IMR-90 (cell line): Measurements from ENCODE around the gene ATP6V0E2. TPM values are rescaled to one million over a fixed set of nuclear protein-coding genes. Genes with fewer than 3 reads are reported as not detected.

Experiments used
- ATAC-seq: fragments of 200-7000 bp; cut with Tn5 transposase; 2 replicates; pipeline ENCODE4 v1.9.1; 2020; ENCODE audit warnings: low read depth, mild to moderate bottlenecking, moderate library complexity
- BruUV-seq: library from RNA; stranded (reverse); fragments of 400-500 nt; replicated peaks from 2 replicates; lab custom pipeline; 2021; lab: Mats Ljungman, UMichigan
- CTCF ChIA-PET: fragments of 300-600 bp; formaldehyde crosslinking; extraction: SDS; loops from one replicate; lab custom pipeline; 2021; ENCODE audit warnings: antibody characterized with exemption; lab: Yijun Ruan, JAX
- POLR2A ChIA-PET: fragments of 300-600 bp; sonication (Branson Sonifier 250); formaldehyde crosslinking; loops from one replicate; lab custom pipeline; 2022; ENCODE audit warnings: antibody characterized with exemption; ENCODE audit not compliant: unreplicated experiment; lab: Charles Lee
- DNase-seq: peaks from one replicate; pipeline ENCODE4 v3.0.0; 2013
- H2AFZ ChIP-seq: replicated peaks from 2 replicates; pipeline ENCODE3; 2013; ENCODE audit warnings: low read length, mild to moderate bottlenecking; ENCODE audit not compliant: poor library complexity
- H2AK5ac ChIP-seq: 2 replicates; pipeline ENCODE4 v1.6.1; 2013; ENCODE audit warnings: low read depth, low read length, inconsistent platforms
- H2AK9ac ChIP-seq: replicated peaks from 2 replicates; pipeline ENCODE3; 2013; ENCODE audit warnings: mild to moderate bottlenecking, low read depth, low read length, moderate library complexity; ENCODE audit not compliant: poor library complexity
- H2BK120ac ChIP-seq: 2 replicates; pipeline ENCODE4 v1.6.1; 2013; ENCODE audit warnings: low read depth, low read length, inconsistent platforms
- H2BK15ac ChIP-seq: 3 replicates; pipeline ENCODE4 v1.6.1; 2013; ENCODE audit warnings: low read depth, low read length, inconsistent platforms
- H2BK20ac ChIP-seq: 2 replicates; pipeline ENCODE4 v1.6.1; 2013; ENCODE audit warnings: low read depth, mild to moderate bottlenecking, inconsistent platforms, low read length, moderate library complexity
- H2BK5ac ChIP-seq: 2 replicates; pipeline ENCODE4 v1.6.1; 2013; ENCODE audit warnings: mild to moderate bottlenecking, low read depth, low read length, inconsistent platforms; ENCODE audit not compliant: poor library complexity, severe bottlenecking
- H3K14ac ChIP-seq: replicated peaks from 2 replicates; pipeline ENCODE4 v1.6.1; 2013; ENCODE audit warnings: low read depth, low read length, inconsistent platforms
- H3K18ac ChIP-seq: 2 replicates; pipeline ENCODE4 v1.6.1; 2013; ENCODE audit warnings: low read depth, low read length, control low read depth
- H3K23ac ChIP-seq: 2 replicates; pipeline ENCODE4 v1.6.1; 2013; ENCODE audit warnings: low read depth, low read length, inconsistent platforms
- H3K27ac ChIP-seq: 2 replicates; pipeline ENCODE4 v1.5.1; 2013; ENCODE audit warnings: mild to moderate bottlenecking, control low read depth, low read length; ENCODE audit not compliant: insufficient read depth
- H3K27me3 ChIP-seq: 2 replicates; pipeline ENCODE4 v1.6.1; 2013; ENCODE audit warnings: low read length; ENCODE audit not compliant: control insufficient read depth, insufficient read depth
- H3K36me3 ChIP-seq: 2 replicates; pipeline ENCODE4 v1.6.1; 2013; ENCODE audit warnings: low read length, mixed read lengths; ENCODE audit not compliant: control insufficient read depth, insufficient read depth
- H3K4ac ChIP-seq: 2 replicates; pipeline ENCODE4 v1.6.1; 2013; ENCODE audit warnings: low read depth, low read length, inconsistent platforms
- H3K4me1 ChIP-seq: 2 replicates; pipeline ENCODE4 v1.6.1; 2013; ENCODE audit warnings: low read length, mixed read lengths; ENCODE audit not compliant: control insufficient read depth, insufficient read depth
- H3K4me2 ChIP-seq: 2 replicates; pipeline ENCODE4 v1.6.1; 2013; ENCODE audit warnings: low read depth, mild to moderate bottlenecking, control low read depth, low read length, moderate library complexity
- H3K4me3 ChIP-seq: 2 replicates; pipeline ENCODE4 v1.5.1; 2013; ENCODE audit warnings: low read depth, mild to moderate bottlenecking, control low read depth, low read length, moderate library complexity; ENCODE audit not compliant: insufficient read depth
- H3K56ac ChIP-seq: 2 replicates; pipeline ENCODE4 v1.6.1; 2013; ENCODE audit warnings: low read length, inconsistent platforms; ENCODE audit not compliant: insufficient read depth; ENCODE audit errors: extremely low read depth
- H3K79me1 ChIP-seq, 2 experiments: 2 replicates each; pipeline ENCODE4 v1.6.1; 2013; ENCODE audit warnings: low read length in 2 of 2, inconsistent platforms in 1 of 2, low read depth in 1 of 2
- H3K9ac ChIP-seq: 2 replicates; pipeline ENCODE4 v1.6.1; 2013; ENCODE audit warnings: low read depth, low read length, control low read depth
- H3K9me1 ChIP-seq: 2 replicates; pipeline ENCODE4 v1.6.1; 2013; ENCODE audit warnings: low read length, inconsistent platforms; ENCODE audit not compliant: insufficient read depth
- H3K9me3 ChIP-seq: 2 replicates; pipeline ENCODE4 v1.6.1; 2013; ENCODE audit warnings: low read length; ENCODE audit not compliant: control insufficient read depth, insufficient read depth
- H4K20me1 ChIP-seq: 2 replicates; pipeline ENCODE4 v1.6.1; 2013; ENCODE audit warnings: low read length, inconsistent platforms; ENCODE audit not compliant: insufficient read depth
- H4K5ac ChIP-seq: 2 replicates; pipeline ENCODE4 v1.6.1; 2013; ENCODE audit warnings: mild to moderate bottlenecking, low read depth, low read length, control low read depth
- H4K8ac ChIP-seq, 2 experiments: 2 replicates each; pipeline ENCODE4 v1.6.1; 2013; ENCODE audit warnings: low read depth in 2 of 2, low read length in 2 of 2, control low read depth in 1 of 2, inconsistent platforms in 1 of 2
- H4K91ac ChIP-seq: 2 replicates; pipeline ENCODE4 v1.6.1; 2013; ENCODE audit warnings: low read depth, low read length, inconsistent platforms; ENCODE audit not compliant: insufficient read depth
- BHLHE40 ChIP-seq: fragments of 150-350 bp; IDR thresholded peaks from 2 replicates; pipeline ENCODE4 v1.6.1; 2016; ENCODE audit warnings: mild to moderate bottlenecking, low read depth, low read length
- CEBPB ChIP-seq: IDR thresholded peaks from 2 replicates; pipeline ENCODE4 v1.6.1; 2012; ENCODE audit warnings: low read depth, low read length, improper control_type of control experiment
- CHD1 ChIP-seq: IDR thresholded peaks from 2 replicates; pipeline ENCODE4 v1.6.1; 2012; ENCODE audit warnings: low read depth, low read length, improper control_type of control experiment
- CTCF ChIP-seq: conservative IDR thresholded peaks from 2 replicates; pipeline ENCODE4 v1.5.1; 2012; ENCODE audit warnings: mild to moderate bottlenecking, low read depth, low read length, improper control_type of control experiment
- ELK1 ChIP-seq: fragments of 150-350 bp; IDR thresholded peaks from 2 replicates; pipeline ENCODE4 v1.6.1; 2016; ENCODE audit warnings: low read depth, mild to moderate bottlenecking, low read length, moderate library complexity, borderline replicate concordance
- MAZ ChIP-seq: IDR thresholded peaks from 2 replicates; pipeline ENCODE4 v1.6.1; 2012; ENCODE audit warnings: low read depth, mild to moderate bottlenecking, low read length, improper control_type of control experiment, moderate library complexity, borderline replicate concordance
- MXI1 ChIP-seq: IDR thresholded peaks from 2 replicates; pipeline ENCODE4 v1.6.1; 2012; ENCODE audit warnings: low read depth, mild to moderate bottlenecking, low read length, moderate library complexity, borderline replicate concordance
- NFE2L2 ChIP-seq: fragments of 150-350 bp; IDR thresholded peaks from 2 replicates; pipeline ENCODE4 v1.6.1; 2016; ENCODE audit warnings: low read depth, mild to moderate bottlenecking, low read length
- RAD21 ChIP-seq: IDR thresholded peaks from 2 replicates; pipeline ENCODE4 v1.6.1; 2012; ENCODE audit warnings: low read length, improper control_type of control experiment
- RCOR1 ChIP-seq: IDR thresholded peaks from 2 replicates; pipeline ENCODE4 v1.6.1; 2012; ENCODE audit warnings: mild to moderate bottlenecking, low read length, improper control_type of control experiment; ENCODE audit not compliant: insufficient replicate concordance
- RFX5 ChIP-seq: IDR thresholded peaks from 2 replicates; pipeline ENCODE4 v1.8.0; 2012; ENCODE audit warnings: low read depth, mild to moderate bottlenecking, low read length, moderate library complexity
- SMC3 ChIP-seq: fragments of 150-350 bp; IDR thresholded peaks from 2 replicates; pipeline ENCODE4 v1.6.1; 2016; ENCODE audit warnings: low read depth, mild to moderate bottlenecking, antibody characterized with exemption, low read length, moderate library complexity
- WGBS, 2 experiments: methylation state at CpG; one replicate each; pipeline versions ENCODE4 v1.1.5 to v1.1.7; 2013; ENCODE audit warnings: missing lambda C conversion rate in 2 of 2; ENCODE audit not compliant: insufficient read length in 1 of 2; ENCODE audit errors: extremely low coverage in 2 of 2; 5-methylcytosine and 5-hydroxymethylcytosine counted together
- dilution Hi-C: fragments of 300-500 bp; cut with HindIII; formaldehyde crosslinking; loops from one replicate; pipeline ENCODE4 v1.14.3; 2018; ENCODE audit warnings: low sequenced_read_pairs; ENCODE audit not compliant: unreplicated experiment
- in situ Hi-C: fragments of 300-500 bp; cut with MboI; formaldehyde crosslinking; loops from 3 replicates; pipeline ENCODE4 v1.14.3; 2019; ENCODE audit warnings: low sequenced_read_pairs, inconsistent platforms, mixed read lengths
- intact Hi-C: fragments of 100-400 bp; cut with micrococcal nuclease; formaldehyde crosslinking; loops from 2 replicates; pipeline ENCODE4 v1.10.0; 2022
- polyA plus RNA-seq, 3 experiments: library from polyadenylated mRNA; depleted of rRNA; stranded (reverse); fragments of >200 nt; gene quantifications; 2 replicates each; pipeline ENCODE4 v1.2.3, GENCODE V29; 2012; ENCODE audit warnings: low replicate concordance in 1 of 3
- total RNA-seq: library from RNA; depleted of rRNA; stranded (reverse); fragments of >200 nt; gene quantifications from 2 replicates; pipeline ENCODE4 v1.2.3, GENCODE V29; 2012
- TF ChIP-seq, protein P1 (sequence below): fragments of 150-350 bp; IDR thresholded peaks from 2 replicates; pipeline ENCODE4 v1.6.1; 2017; ENCODE audit warnings: mild to moderate bottlenecking, antibody characterized with exemption, low read length, low read depth

Gene ATP6V0E2
- total and polyA plus RNA-seq, 2 of the 4 experiments (the other 2 are of a cell fraction), result 5.7 to 30.3 TPM

- Histone ChIP-seq H2BK120ac (no peak overlapping the region), H3K4me3 (peak overlapping the region; percentile 66), H3K27me3 (no peaks in the 10 kb centered on the region), H2AK5ac (no peak overlapping the region), H3K9me3 (no peaks in the 10 kb centered on the region), H2BK15ac (no peak overlapping the region), H2BK20ac (no peak overlapping the region), H3K4me1 (peaks cover 3% of the 10 kb centered on the region), H3K23ac (peak overlapping the region; percentile 60), H3K9ac (peak overlapping the region; percentile 38; the same call in 1 of the 2 replicates), H4K8ac (peak overlapping the region in 1 of 2 experiments; percentile 54; a peak in 1 of 4 replicates), H3K27ac (no peak overlapping the region), H2AFZ (peak overlapping the region; percentile 98), H4K20me1 (no peaks in the 10 kb centered on the region), H3K4me2 (peak overlapping the region; percentile 87), H2AK9ac (peak overlapping the region; percentile 22), H2BK5ac (peak overlapping the region; percentile 24), H3K9me1 (no peaks in the 10 kb centered on the region), H3K18ac (no peak overlapping the region), H3K14ac (0 out of 2 replicates have a peak overlapping the region, but pooled peaks have one; percentile 2), H4K91ac (no peak overlapping the region), H3K36me3 (no peaks in the 10 kb centered on the region), H3K79me1 (peaks cover 0 to 6% of the 10 kb centered on the region in 2 experiments; a peak in 1 of 4 replicates), H3K56ac (no peak overlapping the region), H4K5ac (no peak overlapping the region), H3K4ac (peak overlapping the region; percentile 43; the same call in 1 of the 2 replicates)
- dilution Hi-C loops, result no loop called here
- BruUV-seq, result no TSS peak
- in situ Hi-C loops, result loop anchor here (25.0 kb wide), 1 partner anchor 540 kb away; a partner anchor contains a TSS
- ChIA-PET CTCF (interaction anchor here (1.0 kb wide), 1 partner anchor 23 kb away, joined by 3 read pairs; no protein-coding TSS in a partner anchor), POLR2A (interaction anchor here (0.6 kb wide), 1 partner anchor 13 kb away, joined by 3 read pairs; no protein-coding TSS in a partner anchor)
- WGBS, 2 experiments, result 0% methylated on average over 2 of the region's 13 CpGs; no CpG with 5 or more reads in 1 of the 2 experiments
- peak; percentile 44 for ATAC-seq
- peak; percentile 81 for DNase-seq
- intact Hi-C loops, result loop anchor here (2.0 kb wide), 1 partner anchor 34 kb away; the partner anchor contains the start of gene ZNF862
- TF ChIP-seq CTCF, result peak; percentile 33; the same call in 1 of the 2 replicates
- TF ChIP-seq BHLHE40, result peak; percentile 42; the same call in 1 of the 2 replicates
- peak; percentile 3 for TF ChIP-seq RCOR1
- TF ChIP-seq, protein P1, sequence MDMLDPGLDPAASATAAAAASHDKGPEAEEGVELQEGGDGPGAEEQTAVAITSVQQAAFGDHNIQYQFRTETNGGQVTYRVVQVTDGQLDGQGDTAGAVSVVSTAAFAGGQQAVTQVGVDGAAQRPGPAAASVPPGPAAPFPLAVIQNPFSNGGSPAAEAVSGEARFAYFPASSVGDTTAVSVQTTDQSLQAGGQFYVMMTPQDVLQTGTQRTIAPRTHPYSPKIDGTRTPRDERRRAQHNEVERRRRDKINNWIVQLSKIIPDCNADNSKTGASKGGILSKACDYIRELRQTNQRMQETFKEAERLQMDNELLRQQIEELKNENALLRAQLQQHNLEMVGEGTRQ, result peak; percentile 96
- no peak for TF ChIP-seq NFE2L2
- no peak for TF ChIP-seq CHD1
- no peak for TF ChIP-seq ELK1
- no peak for TF ChIP-seq RFX5
- TF ChIP-seq MAZ, result no peak
- TF ChIP-seq RAD21, result no peak
- no peak for TF ChIP-seq SMC3
- peak; percentile 83; the same call in 1 of the 2 replicates for TF ChIP-seq MXI1
- TF ChIP-seq CEBPB, result no peak
These were observed 1.2 kb upstream of the ATP6V0E2 start for GRCh38 chr7:149872419-149873073.
